Neural cell (in vitro differentiated cells): ENCODE data around the gene LAMTOR3. TPM values are rescaled to one million over a fixed set of nuclear protein-coding genes. Genes with fewer than 3 reads are reported as not detected.

Experiments
- H2AFZ ChIP-seq: fragments of 200-600, 300-800 bp; sonication (generic), shearing (Covaris generic); 2 replicates; pipeline ENCODE4 v1.6.0; 2014; ENCODE audit warnings: low read depth, mild to moderate bottlenecking, antibody characterized with exemption, low read length, moderate library complexity
- H3F3A ChIP-seq: fragments of 200-600 bp; shearing (Covaris generic); 2 replicates; pipeline ENCODE4 v1.6.1; 2016; ENCODE audit warnings: mild to moderate bottlenecking, moderate library complexity, mixed read lengths, antibody characterized with exemption, low read length; ENCODE audit not compliant: insufficient read depth, poor library complexity, severe bottlenecking
- H3K27ac ChIP-seq: fragments of 200-600, 300-800 bp; sonication (generic), shearing (Covaris generic); 2 replicates; pipeline ENCODE4 v1.5.1; 2014; ENCODE audit warnings: mild to moderate bottlenecking, low read length, moderate library complexity
- H3K27me3 ChIP-seq: fragments of 300-800, 200-600 bp; sonication (generic), shearing (Covaris generic); 2 replicates; pipeline ENCODE4 v1.6.0; 2014; ENCODE audit warnings: mild to moderate bottlenecking, low read depth, low read length, moderate library complexity; ENCODE audit not compliant: insufficient read depth
- H3K36me3 ChIP-seq: fragments of 300-800, 200-600 bp; sonication (generic), shearing (Covaris generic); 2 replicates; pipeline ENCODE4 v1.5.1; 2014; ENCODE audit warnings: mild to moderate bottlenecking, antibody characterized with exemption, low read length, moderate library complexity; ENCODE audit not compliant: insufficient read depth
- H3K4me2 ChIP-seq: fragments of 300-800, 200-600 bp; sonication (generic), shearing (Covaris generic); 2 replicates; pipeline ENCODE4 v1.6.0; 2014; ENCODE audit warnings: mild to moderate bottlenecking, low read length
- H3K4me3 ChIP-seq: fragments of 300-800, 200-600 bp; sonication (generic), shearing (Covaris generic); 2 replicates; pipeline ENCODE4 v1.5.1; 2014; ENCODE audit warnings: mild to moderate bottlenecking, low read length, moderate library complexity
- H3K79me2 ChIP-seq: fragments of 200-600 bp; shearing (Covaris generic); replicated peaks from 2 replicates; pipeline ENCODE4 v1.6.0; 2014; ENCODE audit warnings: mild to moderate bottlenecking, low read length, moderate library complexity; ENCODE audit not compliant: insufficient read depth
- H3K9ac ChIP-seq: fragments of 300-800, 200-600 bp; sonication (generic), shearing (Covaris generic); 2 replicates; pipeline ENCODE4 v1.6.1; 2016; ENCODE audit warnings: mild to moderate bottlenecking, low read length, mixed read lengths
- H3K9me2 ChIP-seq: fragments of 200-600 bp; shearing (Covaris generic); 2 replicates; pipeline ENCODE4 v1.6.1; 2016; ENCODE audit warnings: mild to moderate bottlenecking, low read length, mixed read lengths; ENCODE audit not compliant: insufficient read depth
- H3K9me3 ChIP-seq: fragments of 200-600, 300-800 bp; sonication (generic), shearing (Covaris generic); 2 replicates; pipeline ENCODE4 v1.6.1; 2016; ENCODE audit warnings: mild to moderate bottlenecking, mixed run types, low read length, moderate library complexity, mixed read lengths
- H4K20me1 ChIP-seq: fragments of 200-600 bp; shearing (Covaris generic); 2 replicates; pipeline ENCODE4 v1.6.1; 2016; ENCODE audit warnings: mild to moderate bottlenecking, mixed run types; ENCODE audit not compliant: insufficient read depth
- EP300 ChIP-seq: fragments of 450-650 bp; conservative IDR thresholded peaks from 2 replicates; pipeline ENCODE4 v1.6.1; 2014; ENCODE audit warnings: antibody characterized with exemption, mild to moderate bottlenecking, moderate library complexity; ENCODE audit not compliant: poor library complexity, severe bottlenecking
- EZH2 ChIP-seq: fragments of 200-600, 300-800 bp; shearing (Covaris generic), sonication (generic); IDR thresholded peaks from 2 replicates; pipeline ENCODE4 v1.6.1; 2014; ENCODE audit warnings: antibody characterized with exemption, low read length, borderline replicate concordance, mild to moderate bottlenecking; ENCODE audit not compliant: insufficient read depth, poor library complexity, severe bottlenecking
- MXI1 ChIP-seq: fragments of 450-650 bp; conservative IDR thresholded peaks from 2 replicates; pipeline ENCODE4 v1.6.1; 2014; ENCODE audit warnings: antibody characterized with exemption, mild to moderate bottlenecking; ENCODE audit not compliant: poor library complexity, severe bottlenecking
- RAD21 ChIP-seq: fragments of 450-650 bp; conservative IDR thresholded peaks from 2 replicates; pipeline ENCODE4 v1.6.1; 2014; ENCODE audit warnings: antibody characterized with exemption, mild to moderate bottlenecking, moderate library complexity
- SMC3 ChIP-seq: fragments of 450-650 bp; conservative IDR thresholded peaks from 2 replicates; pipeline ENCODE4 v1.6.1; 2014; ENCODE audit warnings: antibody characterized with exemption, mild to moderate bottlenecking, moderate library complexity; ENCODE audit not compliant: poor library complexity
- TAF1 ChIP-seq: IDR thresholded peaks from 2 replicates; pipeline ENCODE4 v1.6.1; 2012; ENCODE audit warnings: low read depth
- polyA plus RNA-seq: library from polyadenylated mRNA; depleted of rRNA; stranded (reverse); fragments of >200 nt; gene quantifications from 2 replicates; pipeline ENCODE4 v1.2.3, GENCODE V29; 2014
- TF ChIP-seq, protein P1 (sequence below): fragments of 450-650 bp; IDR thresholded peaks from 2 replicates; pipeline ENCODE4 v1.5.1; 2014; ENCODE audit warnings: antibody characterized with exemption, mild to moderate bottlenecking, moderate library complexity; ENCODE audit not compliant: poor library complexity, severe bottlenecking

LAMTOR3 gene
- polyA plus RNA-seq, 1 donor from 2014 or later = 203 TPM

DNA sequence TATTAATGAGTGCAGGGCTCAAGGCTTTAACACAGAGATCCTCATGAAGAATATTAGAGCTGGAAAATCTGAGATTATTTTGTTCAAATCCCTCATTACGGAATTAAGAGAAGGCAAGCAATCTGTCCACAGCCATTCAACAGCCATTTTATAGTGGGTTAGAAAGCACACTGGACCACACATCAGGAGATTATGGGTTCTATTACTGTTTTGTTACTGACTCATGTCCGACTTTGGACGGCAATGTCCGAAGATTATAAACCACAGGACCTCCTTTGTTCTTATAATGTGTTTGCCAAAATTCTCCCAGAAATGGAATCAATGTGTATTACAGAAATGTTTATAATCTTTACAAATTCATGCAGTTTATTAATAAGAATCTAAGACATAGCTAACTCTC, 8.1 kb downstream of the LAMTOR3 start:
- no peak overlapping the region for H3K4me2 ChIP-seq

DNA sequence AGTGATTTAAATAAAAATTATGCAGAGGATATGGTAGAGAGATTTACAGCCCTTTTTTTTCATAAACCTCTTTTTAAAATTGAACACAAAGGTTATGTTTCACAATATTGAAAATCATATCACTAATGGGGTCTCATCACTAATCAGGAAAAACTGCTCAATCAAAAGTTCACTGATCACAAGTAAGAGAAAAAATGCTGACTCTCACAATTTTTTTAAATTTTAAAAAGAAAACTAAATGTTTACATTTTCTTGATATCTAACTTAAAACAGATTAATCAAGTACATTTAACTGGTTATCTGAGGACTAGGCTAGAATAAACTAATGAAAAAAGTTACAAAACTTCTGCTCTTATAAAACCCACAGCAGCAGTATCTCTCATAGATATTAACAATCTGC, 8.5 kb downstream of the LAMTOR3 start:
- H3K9me3 ChIP-seq = no peaks in the 10 kb centered on the region
- TF ChIP-seq MXI1 = no peak
- H3K27ac ChIP-seq = no peak overlapping the region
- H3K4me3 ChIP-seq = no peak overlapping the region
- no peak overlapping the region for H3K9ac ChIP-seq
- no peaks in the 10 kb centered on the region for H3K27me3 ChIP-seq
- peaks cover 14% of the 10 kb centered on the region for H3K36me3 ChIP-seq
- H2AFZ ChIP-seq = no peak overlapping the region
- H3K79me2 ChIP-seq = peaks cover 17% of the 10 kb centered on the region
- H3K9me2 ChIP-seq = no peaks in the 10 kb centered on the region
- H3K4me2 ChIP-seq = no peak overlapping the region
- H4K20me1 ChIP-seq = no peaks in the 10 kb centered on the region
- no peaks in the 10 kb centered on the region for H3F3A ChIP-seq

More for the DNA sequence above, 8.1 kb downstream of the LAMTOR3 start:
- Histone ChIP-seq H3K36me3 (peaks cover 13% of the 10 kb centered on the region), H3K4me3 (no peak overlapping the region), H4K20me1 (no peaks in the 10 kb centered on the region), H3F3A (no peaks in the 10 kb centered on the region), H3K79me2 (peaks cover 21% of the 10 kb centered on the region), H3K9ac (no peak overlapping the region), H3K27me3 (no peaks in the 10 kb centered on the region), H3K9me3 (no peaks in the 10 kb centered on the region), H3K27ac (no peak overlapping the region), H3K9me2 (no peaks in the 10 kb centered on the region), H2AFZ (no peak overlapping the region)
- TF ChIP-seq EZH2 (no peak), RAD21 (no peak), EP300 (no peak), TAF1 (no peak)

DNA sequence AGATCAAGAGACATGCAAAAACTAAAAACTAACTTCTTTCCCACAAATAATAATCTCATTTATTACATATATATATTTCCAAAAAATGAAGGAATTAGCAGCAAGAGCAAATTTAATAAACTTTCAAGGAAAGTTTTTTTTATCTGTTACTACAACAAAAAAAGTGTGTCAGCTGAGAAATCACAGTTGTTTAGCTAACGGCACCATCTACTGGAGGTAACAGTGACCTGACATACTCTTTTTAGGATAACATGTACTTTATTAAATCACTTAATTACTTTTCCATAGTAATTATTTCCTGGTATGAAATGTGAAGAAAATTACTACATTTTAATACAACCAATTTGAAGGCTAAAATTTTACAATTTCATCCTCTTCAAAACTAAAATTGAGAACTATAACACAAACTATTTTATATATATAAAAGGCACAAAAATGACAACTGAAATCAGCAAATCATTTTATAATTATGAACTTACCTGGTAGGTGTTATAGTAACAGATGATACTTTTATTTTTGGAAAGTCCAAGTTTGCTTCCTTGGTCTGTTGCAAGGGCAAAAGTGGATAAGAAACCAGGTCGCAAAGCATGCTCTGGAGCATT, 9.1 kb downstream of the LAMTOR3 start:
- Histone ChIP-seq H3K27me3 (no peaks in the 10 kb centered on the region), H3K9me3 (no peaks in the 10 kb centered on the region), H3K4me3 (no peak overlapping the region), H3K9ac (no peak overlapping the region), H3K27ac (no peak overlapping the region), H2AFZ (no peak overlapping the region), H3K4me2 (no peak overlapping the region), H3K9me2 (no peaks in the 10 kb centered on the region), H3K79me2 (peaks cover 12% of the 10 kb centered on the region), H3K36me3 (peaks cover 14% of the 10 kb centered on the region), H4K20me1 (no peaks in the 10 kb centered on the region), H3F3A (no peaks in the 10 kb centered on the region)
- TF ChIP-seq EP300 (no peak), RAD21 (peak; percentile 74), SMC3 (peak; percentile 70)
- TF ChIP-seq, protein P1, sequence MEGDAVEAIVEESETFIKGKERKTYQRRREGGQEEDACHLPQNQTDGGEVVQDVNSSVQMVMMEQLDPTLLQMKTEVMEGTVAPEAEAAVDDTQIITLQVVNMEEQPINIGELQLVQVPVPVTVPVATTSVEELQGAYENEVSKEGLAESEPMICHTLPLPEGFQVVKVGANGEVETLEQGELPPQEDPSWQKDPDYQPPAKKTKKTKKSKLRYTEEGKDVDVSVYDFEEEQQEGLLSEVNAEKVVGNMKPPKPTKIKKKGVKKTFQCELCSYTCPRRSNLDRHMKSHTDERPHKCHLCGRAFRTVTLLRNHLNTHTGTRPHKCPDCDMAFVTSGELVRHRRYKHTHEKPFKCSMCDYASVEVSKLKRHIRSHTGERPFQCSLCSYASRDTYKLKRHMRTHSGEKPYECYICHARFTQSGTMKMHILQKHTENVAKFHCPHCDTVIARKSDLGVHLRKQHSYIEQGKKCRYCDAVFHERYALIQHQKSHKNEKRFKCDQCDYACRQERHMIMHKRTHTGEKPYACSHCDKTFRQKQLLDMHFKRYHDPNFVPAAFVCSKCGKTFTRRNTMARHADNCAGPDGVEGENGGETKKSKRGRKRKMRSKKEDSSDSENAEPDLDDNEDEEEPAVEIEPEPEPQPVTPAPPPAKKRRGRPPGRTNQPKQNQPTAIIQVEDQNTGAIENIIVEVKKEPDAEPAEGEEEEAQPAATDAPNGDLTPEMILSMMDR = peak; percentile 70

DNA sequence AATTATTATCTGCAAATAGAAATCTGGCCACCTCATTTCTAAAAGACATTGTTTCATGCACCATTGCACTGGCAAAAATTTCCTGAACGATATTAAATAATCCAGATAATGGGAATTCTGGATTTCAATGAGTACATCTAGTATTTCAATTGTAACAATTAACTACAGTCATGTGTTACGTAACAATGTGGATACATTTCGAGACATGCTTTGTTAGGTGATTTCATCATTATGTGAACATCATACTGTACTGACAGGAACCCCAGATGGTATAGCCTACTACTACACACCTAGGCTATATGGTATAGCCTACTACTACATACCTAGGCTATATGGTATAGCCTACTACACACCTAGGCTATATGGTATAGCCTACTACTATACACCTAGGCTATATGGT, 14.8 kb downstream of the LAMTOR3 start:
- no peak overlapping the region for H3K9ac ChIP-seq
- H3K4me2 ChIP-seq = no peak overlapping the region
- H3K36me3 ChIP-seq = peaks cover 14% of the 10 kb centered on the region
- TF ChIP-seq RAD21 = no peak
- TF ChIP-seq, protein P1 = no peak
- no peaks in the 10 kb centered on the region for H3K9me3 ChIP-seq
- H3F3A ChIP-seq = no peaks in the 10 kb centered on the region
- H2AFZ ChIP-seq = no peak overlapping the region
- no peak overlapping the region for H3K4me3 ChIP-seq
- H4K20me1 ChIP-seq = no peaks in the 10 kb centered on the region
- H3K27me3 ChIP-seq = no peaks in the 10 kb centered on the region
- no peaks in the 10 kb centered on the region for H3K9me2 ChIP-seq
- H3K79me2 ChIP-seq = no peaks in the 10 kb centered on the region
- no peak overlapping the region for H3K27ac ChIP-seq
